Gastroesophageal sphincter (tissue), 4 donors: ENCODE measurements around the gene ZP1. TPM values are rescaled to one million over a fixed set of nuclear protein-coding genes. Genes with fewer than 3 reads are reported as not detected.

Source experiments
- ATAC-seq: fragments of 150-250 bp; one replicate; pipeline ENCODE4 v1.9.1; 2016; ENCODE audit warnings: mild to moderate bottlenecking, moderate library complexity
- H3K27ac ChIP-seq, 4 donors: fragments of 200-600 bp; sonication (generic) in 3 of 4; 1 replicate in 3 of 4; 2 replicates in 1 of 4; pipeline ENCODE4 v1.5.1; 2016 to 2019
- H3K27me3 ChIP-seq: fragments of 200-600 bp; sonication (generic); one replicate; pipeline ENCODE4 v1.5.1; 2019
- H3K36me3 ChIP-seq, 2 donors: fragments of 200-600 bp; sonication (generic); one replicate each; pipeline ENCODE4 v1.5.1; 2019; ENCODE audit warnings: control low read depth in 1 of 2
- H3K4me1 ChIP-seq, 3 donors: fragments of 200-600 bp; sonication (generic); 1 replicate in 2 of 3; 2 replicates in 1 of 3; pipeline ENCODE4 v1.5.1; 2016 to 2019; ENCODE audit warnings: control low read depth in 2 of 3
- H3K4me3 ChIP-seq, 2 donors: fragments of 200-600 bp; sonication (generic); one replicate each; pipeline ENCODE4 v1.5.1; 2019; ENCODE audit warnings: mild to moderate bottlenecking in 1 of 2, moderate library complexity in 1 of 2
- H3K9me3 ChIP-seq, 3 donors: fragments of 200-600 bp; sonication (generic); one replicate each; pipeline ENCODE4 v1.5.1; 2017 to 2019; ENCODE audit warnings: control low read depth in 2 of 3
- EP300 ChIP-seq: sonication (generic); formaldehyde crosslinking; IDR thresholded peaks from one replicate; pipeline ENCODE4 v1.6.1; 2017; ENCODE audit warnings: antibody characterized with exemption, mild to moderate bottlenecking
- POLR2A ChIP-seq, 2 donors: fragments of 450-650 bp; IDR thresholded peaks; one replicate each; pipeline ENCODE4 v1.6.1; 2017; ENCODE audit warnings: antibody characterized with exemption in 2 of 2, mild to moderate bottlenecking in 2 of 2, moderate library complexity in 1 of 2
- POLR2AphosphoS5 ChIP-seq: sonication (generic); formaldehyde crosslinking; IDR thresholded peaks from one replicate; pipeline ENCODE4 v1.6.1; 2017; ENCODE audit warnings: antibody characterized with exemption
- WGBS, 2 donors: methylation state at CpG; one replicate each; pipeline ENCODE4 v1.1.5; 2018; ENCODE audit warnings: low coverage in 1 of 2; 5-methylcytosine and 5-hydroxymethylcytosine counted together
- total RNA-seq, 4 donors: library from RNA; depleted of rRNA; stranded (reverse); fragments of >200 nt; gene quantifications; one replicate each; pipeline ENCODE4 v1.1.0, GENCODE V29; 2016
- TF ChIP-seq, protein P1 (sequence below), 4 experiments: fragments of 200-600 bp in 2 of 4; fragments of 450-650 bp in 2 of 4; sonication (generic) in 1 of 4; IDR thresholded peaks; one replicate each; pipeline ENCODE4 v1.5.1; 2017 to 2019; ENCODE audit warnings: antibody characterized with exemption in 4 of 4, mild to moderate bottlenecking in 2 of 4, moderate library complexity in 2 of 4

The ZP1 gene
- total RNA-seq, 4 donors from 2014 or later, result not detected

DNA sequence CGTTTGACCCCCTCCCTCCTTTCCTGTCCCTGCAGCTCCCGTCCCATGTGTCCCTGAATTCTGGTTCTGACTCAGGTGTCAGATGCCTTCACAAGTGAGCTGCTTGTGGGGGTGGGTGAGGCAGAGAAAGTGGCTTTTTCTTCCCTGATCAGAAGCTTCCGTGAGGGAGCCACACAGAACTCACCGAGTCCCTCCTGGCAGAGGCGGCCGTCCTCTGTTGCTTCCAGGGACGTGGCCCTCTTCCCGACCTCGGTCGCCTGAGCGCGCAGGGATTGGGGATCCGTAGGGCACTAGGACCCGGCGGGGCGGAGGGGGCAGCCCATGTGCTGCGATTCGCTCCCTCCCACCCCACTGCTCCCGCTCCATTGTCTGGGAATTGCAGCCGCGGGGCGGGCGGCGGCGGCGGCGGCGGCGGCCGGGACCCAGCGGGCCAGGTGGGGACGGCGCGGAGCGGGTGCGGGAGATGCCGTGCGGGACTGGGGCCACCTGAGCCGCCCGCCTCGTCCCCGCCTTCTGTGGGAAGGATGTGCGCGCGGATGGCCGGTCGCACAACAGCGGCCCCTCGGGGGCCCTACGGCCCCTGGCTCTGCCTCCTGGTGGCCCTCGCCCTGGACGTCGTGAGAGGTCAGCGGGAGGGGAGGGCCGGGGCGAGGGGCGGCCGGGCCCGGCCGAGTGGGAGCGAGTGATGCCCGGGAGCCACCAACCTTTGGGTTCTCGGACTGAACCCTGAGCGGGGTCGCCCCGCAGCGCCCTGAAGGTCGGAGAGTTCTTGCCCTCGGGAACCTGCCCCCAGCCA, 57.0 kb downstream of the ZP1 start, which contains the start of gene TMEM132A:
TMEM132A (plus strand) TSS at position 351 of the 796 bp plus-strand sequence; CDS start at position 525, 174 bp downstream.
- H3K4me3 ChIP-seq, result peak within 1 kb of the TSS; percentile 41 to 66
- peak within 1 kb of the TSS in 1 of 4 donors; percentile 62 for H3K27ac ChIP-seq
- ATAC-seq, result peak; percentile 91
- H3K9me3 ChIP-seq, result no peaks in the 10 kb centered on the region
- H3K4me1 ChIP-seq, result peaks cover 0 to 40% (median 16%) of the 10 kb centered on the region in 3 donors
- H3K27me3 ChIP-seq, result peaks cover 41% of the 10 kb centered on the region
- 0% methylated on average over 2 of the region's 69 CpGs; no CpG with 5 or more reads in 1 of the 2 donors for WGBS, 2 donors
- H3K36me3 ChIP-seq, result peaks cover 0 to 47% of the 10 kb centered on the region in 2 donors
- TF ChIP-seq POLR2AphosphoS5 (no peak), POLR2A (IDR thresholded peaks at IDR 0.05) (no peak), EP300 (no peak)
- TF ChIP-seq, protein P1, sequence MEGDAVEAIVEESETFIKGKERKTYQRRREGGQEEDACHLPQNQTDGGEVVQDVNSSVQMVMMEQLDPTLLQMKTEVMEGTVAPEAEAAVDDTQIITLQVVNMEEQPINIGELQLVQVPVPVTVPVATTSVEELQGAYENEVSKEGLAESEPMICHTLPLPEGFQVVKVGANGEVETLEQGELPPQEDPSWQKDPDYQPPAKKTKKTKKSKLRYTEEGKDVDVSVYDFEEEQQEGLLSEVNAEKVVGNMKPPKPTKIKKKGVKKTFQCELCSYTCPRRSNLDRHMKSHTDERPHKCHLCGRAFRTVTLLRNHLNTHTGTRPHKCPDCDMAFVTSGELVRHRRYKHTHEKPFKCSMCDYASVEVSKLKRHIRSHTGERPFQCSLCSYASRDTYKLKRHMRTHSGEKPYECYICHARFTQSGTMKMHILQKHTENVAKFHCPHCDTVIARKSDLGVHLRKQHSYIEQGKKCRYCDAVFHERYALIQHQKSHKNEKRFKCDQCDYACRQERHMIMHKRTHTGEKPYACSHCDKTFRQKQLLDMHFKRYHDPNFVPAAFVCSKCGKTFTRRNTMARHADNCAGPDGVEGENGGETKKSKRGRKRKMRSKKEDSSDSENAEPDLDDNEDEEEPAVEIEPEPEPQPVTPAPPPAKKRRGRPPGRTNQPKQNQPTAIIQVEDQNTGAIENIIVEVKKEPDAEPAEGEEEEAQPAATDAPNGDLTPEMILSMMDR (IDR thresholded peaks at IDR 0.05), result no peak

Other genes with a start within 250 kb of the ZP1 start
- gene MS4A8, start 167.9 kb upstream of the ZP1 start, total RNA-seq, result not detected
- gene MS4A18, start 142.8 kb upstream of the ZP1 start, total RNA-seq, result not detected
- gene MS4A15, start 110.7 kb upstream of the ZP1 start, total RNA-seq, result not detected
- not detected for gene MS4A10, start 82.2 kb upstream of the ZP1 start, total RNA-seq
- 10 to 100 TPM; 10.5 to 27.8 (median 18.2) TPM for gene CCDC86, start 25.4 kb upstream of the ZP1 start, total RNA-seq
- 1 to 10 TPM in 1 of 4 donors, under 1 TPM in 3; 0.37 to 2.2 (median 0.58) TPM for gene PTGDR2, start 11.6 kb upstream of the ZP1 start, total RNA-seq
- 10 to 100 TPM; 50.2 to 73.6 (median 60.5) TPM for gene PRPF19, start 39.0 kb downstream of the ZP1 start, total RNA-seq
- gene TMEM109, start 46.6 kb downstream of the ZP1 start, total RNA-seq, result 100 to 1,000 TPM; 107 to 132 (median 120) TPM
- gene TMEM132A, start 56.9 kb downstream of the ZP1 start, total RNA-seq, result 1 to 10 TPM; 3.2 to 8.9 (median 6.5) TPM
- gene SLC15A3, start 84.6 kb downstream of the ZP1 start, total RNA-seq, result 10 to 100 TPM; 16.7 to 48.4 (median 19.5) TPM
- gene CD6, start 104.1 kb downstream of the ZP1 start, total RNA-seq, result 1 to 10 TPM in 1 of 4 donors, under 1 TPM in 2, not detected in 1; 0.15 to 2.7 (median 0.35) TPM
- under 1 TPM; 0.31 to 0.62 (median 0.44) TPM for gene CD5, start 234.9 kb downstream of the ZP1 start, total RNA-seq